Measurements from ENCODE around the gene ZDHHC11B.

Gene ZDHHC11B

DNA sequence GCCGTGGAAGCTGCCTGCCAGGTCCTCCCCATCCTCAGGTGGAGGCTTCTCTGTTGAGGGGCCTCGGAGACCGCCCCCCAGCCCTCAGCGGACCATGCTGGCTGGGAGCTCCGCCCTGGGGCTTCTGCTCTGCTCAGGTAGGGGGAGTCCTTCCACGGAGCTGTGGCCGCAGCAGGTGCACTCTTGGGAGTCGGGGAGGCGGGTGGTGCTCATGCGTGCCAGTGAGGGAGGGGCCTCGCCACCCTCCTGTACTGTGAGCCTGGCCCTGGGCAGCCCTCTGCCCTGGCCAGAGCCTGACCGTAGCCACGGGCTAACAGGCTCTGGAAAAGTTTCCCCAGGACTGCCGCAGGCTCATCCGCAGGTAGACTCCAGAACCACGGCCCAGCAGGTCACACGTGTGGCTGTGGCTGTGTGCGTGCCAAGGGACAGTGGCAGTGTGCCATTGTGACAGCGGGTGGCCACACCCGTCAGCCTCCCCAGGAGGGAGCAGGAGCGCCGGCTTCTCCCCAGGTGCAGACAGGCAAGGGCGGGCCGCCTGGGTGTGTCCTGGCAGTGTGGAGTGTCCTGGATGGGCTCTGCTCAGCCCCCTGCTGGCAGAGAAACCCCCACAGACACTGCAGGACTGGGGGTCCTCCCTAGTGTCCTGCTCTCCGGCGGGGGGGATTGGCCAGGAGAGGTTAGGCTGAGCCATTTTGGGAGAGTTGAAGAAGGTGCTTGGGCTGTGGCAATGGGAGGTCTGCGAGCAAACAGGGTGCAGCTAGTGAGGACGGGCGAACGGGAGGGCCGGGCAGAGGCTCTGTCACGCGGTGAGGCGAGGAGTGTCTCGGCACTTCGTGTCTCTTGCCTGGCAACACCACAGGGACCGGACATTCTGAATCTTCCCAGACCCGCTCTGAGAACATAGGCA, 120.8 kb downstream of the ZDHHC11B start:
- DNase-seq (ENCODE audit: low read depth in 2 of 2, low spot score in 1 of 2), result no peak

DNA sequence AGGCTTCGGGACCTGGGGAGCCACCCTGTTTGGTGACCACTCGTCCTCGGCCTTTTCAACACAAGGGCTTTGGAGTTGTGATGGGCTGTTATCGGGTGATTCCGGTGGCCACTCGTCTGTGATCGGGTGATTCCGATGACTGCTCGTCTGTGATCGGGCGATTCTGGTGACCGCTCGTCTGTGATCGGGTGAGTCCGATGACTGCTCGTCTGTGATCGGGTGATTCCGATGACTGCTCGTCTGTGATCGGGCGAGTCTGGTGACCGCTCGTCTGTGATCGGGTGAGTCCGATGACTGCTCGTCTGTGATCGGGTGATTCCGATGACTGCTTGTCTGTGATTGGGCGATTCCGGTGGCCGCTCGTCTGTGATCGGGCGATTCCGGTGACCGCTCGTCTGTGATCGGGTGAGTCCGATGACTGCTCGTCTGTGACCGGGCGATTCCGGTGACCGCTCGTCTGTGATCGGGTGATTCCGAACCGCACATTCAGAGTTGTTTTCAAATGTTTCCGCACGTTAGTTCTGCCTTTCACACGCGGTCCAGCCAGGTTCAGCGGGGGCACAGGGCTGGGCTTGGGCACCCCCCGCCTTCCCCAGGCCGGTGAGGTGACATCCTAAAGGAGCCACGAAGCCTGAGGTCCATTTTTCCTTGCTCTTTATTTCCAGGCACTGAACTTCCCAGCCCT, 121.6 kb downstream of the ZDHHC11B start:
- no peak for DNase-seq (ENCODE audit: low read depth in 2 of 2, low spot score in 1 of 2)

DNA sequence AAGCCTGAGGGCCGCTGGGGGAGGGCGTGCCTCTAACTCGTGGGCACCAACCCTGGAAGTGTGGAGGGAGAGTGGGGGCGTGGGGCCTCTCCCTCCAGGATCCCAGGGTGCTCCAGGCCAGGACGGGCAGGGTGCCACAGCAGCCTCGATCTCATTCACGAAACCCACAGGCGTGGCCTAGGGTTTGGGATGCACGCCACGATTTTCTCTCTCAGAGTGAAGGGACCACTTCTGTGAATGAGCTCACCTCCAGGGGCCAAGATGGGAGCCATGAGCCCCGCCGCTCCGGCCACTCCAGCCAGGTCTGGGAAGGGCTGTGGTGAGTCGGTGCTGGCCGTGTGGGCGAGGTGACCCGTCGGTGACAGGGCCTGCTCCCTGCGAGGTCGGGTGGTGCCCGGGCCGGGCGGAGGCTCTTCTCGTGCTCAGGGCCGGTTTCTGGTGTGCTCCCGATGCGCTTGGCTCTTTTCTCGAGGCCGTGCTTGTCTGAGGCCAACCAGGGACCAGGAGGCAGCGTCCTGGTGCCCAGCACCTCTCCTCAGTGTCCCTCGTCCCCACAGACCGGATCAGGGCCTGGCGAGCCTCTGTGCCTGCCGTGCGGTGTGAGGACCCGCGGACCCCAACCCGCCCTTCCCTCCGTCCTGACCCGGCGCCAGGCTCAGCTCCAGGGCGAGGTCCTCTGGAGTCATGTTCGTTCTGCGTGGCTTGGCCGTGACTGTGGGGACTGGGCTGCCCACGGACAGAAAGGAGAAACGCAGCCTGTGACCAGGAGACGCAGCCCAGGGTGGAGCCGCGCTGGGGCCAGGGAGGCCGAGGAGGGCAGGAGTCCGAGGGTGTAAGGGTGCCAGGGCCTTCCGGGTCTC, 122.4 kb downstream of the ZDHHC11B start:
- DNase-seq (ENCODE audit: low read depth in 2 of 2, low spot score in 1 of 2), result no peak

DNA sequence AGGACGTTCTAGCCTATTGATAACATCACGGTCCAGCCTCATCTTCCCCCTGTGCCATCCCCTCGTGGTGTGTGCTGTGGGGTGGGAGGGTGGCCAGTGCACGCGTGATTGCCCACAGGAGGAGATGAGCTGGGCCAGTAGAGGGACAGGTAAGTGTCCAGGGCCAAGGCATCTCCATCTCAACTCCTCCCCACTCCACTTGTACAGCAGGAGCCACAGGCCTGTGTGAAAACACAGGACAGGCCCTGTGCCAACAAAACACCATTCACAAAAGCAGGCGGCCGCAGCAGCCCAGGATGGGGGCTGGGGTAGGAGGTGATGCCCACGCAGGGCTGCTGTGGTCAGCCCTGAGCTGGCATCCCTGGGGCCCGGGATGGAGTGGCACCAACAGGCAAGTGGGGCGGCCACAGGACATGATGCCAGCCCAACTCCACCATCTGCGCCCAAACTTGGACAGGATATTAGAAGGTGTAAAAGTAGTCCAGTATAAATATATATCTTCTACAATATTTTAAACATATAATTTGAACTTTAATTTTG, 124.0 kb downstream of the ZDHHC11B start:
- DNase-seq (ENCODE audit: low read depth in 2 of 2, low spot score in 1 of 2), result no peak
